ENCODE measurements around the gene ATRNL1. TPM values are rescaled to one million over a fixed set of nuclear protein-coding genes. Genes with fewer than 3 reads are reported as not detected.
A peak's percentile ranks its signal among the peaks of the same experiment; 100 is the strongest.

Gene ATRNL1
- total RNA-seq, 1 experiment from 2014 or later: not detected

- no peak overlapping the region for H3K4me3 Mint-ChIP-seq (ENCODE audit: unreplicated experiment)
- TF ChIP-seq, protein P1, sequence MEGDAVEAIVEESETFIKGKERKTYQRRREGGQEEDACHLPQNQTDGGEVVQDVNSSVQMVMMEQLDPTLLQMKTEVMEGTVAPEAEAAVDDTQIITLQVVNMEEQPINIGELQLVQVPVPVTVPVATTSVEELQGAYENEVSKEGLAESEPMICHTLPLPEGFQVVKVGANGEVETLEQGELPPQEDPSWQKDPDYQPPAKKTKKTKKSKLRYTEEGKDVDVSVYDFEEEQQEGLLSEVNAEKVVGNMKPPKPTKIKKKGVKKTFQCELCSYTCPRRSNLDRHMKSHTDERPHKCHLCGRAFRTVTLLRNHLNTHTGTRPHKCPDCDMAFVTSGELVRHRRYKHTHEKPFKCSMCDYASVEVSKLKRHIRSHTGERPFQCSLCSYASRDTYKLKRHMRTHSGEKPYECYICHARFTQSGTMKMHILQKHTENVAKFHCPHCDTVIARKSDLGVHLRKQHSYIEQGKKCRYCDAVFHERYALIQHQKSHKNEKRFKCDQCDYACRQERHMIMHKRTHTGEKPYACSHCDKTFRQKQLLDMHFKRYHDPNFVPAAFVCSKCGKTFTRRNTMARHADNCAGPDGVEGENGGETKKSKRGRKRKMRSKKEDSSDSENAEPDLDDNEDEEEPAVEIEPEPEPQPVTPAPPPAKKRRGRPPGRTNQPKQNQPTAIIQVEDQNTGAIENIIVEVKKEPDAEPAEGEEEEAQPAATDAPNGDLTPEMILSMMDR (IDR thresholded peaks at IDR 0.05; ENCODE audit: insufficient read depth in 1 of 2, low read depth in 1 of 2, low read length in 1 of 2, severe bottlenecking in 1 of 2, unreplicated experiment in 1 of 2): no peak
- intact Hi-C loops (cut with micrococcal nuclease; ENCODE audit: unreplicated experiment): loop anchor here (10.0 kb wide), 1 partner anchor 216 kb away; no protein-coding TSS in a partner anchor
Measured at GRCh38 chr10:115091161-115091560, 2.0 kb upstream of the ATRNL1 start.

DNA sequence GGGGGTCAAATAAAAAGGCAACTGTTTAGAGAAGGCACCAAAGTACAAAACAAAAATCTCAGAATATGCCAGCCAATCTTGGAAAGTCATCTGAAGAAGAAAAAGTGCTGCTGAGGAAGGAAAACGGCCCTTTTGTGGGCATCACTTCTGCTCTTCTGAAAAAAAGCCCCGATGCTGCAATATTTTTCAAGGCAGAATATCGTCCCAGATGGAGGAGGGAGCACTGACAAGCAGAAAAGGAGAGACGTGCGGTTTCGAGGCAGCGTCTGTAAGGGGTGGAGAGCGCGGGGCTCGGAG is 959 bp upstream of the ATRNL1 start:
- Mint-ChIP-seq H3K4me3 (ENCODE audit: unreplicated experiment) (peak overlapping the region; percentile 77), H3K9me3 (ENCODE audit: unreplicated experiment) (peaks cover 6% of the 10 kb centered on the region), H3K27ac (ENCODE audit: unreplicated experiment) (no peak overlapping the region), H3K27me3 (ENCODE audit: insufficient read depth, unreplicated experiment) (peaks cover 46% of the 10 kb centered on the region), H3K4me1 (ENCODE audit: low read depth, unreplicated experiment) (no peaks in the 10 kb centered on the region), H3K36me3 (ENCODE audit: insufficient read depth, unreplicated experiment) (no peaks in the 10 kb centered on the region)
- no peaks in the 10 kb centered on the region for H3K4me1 ChIP-seq
- POLR2A ChIA-PET: no interaction called here
- intact Hi-C loops (cut with micrococcal nuclease; ENCODE audit: unreplicated experiment): loop anchor here (10.0 kb wide), 1 partner anchor 217 kb away; no protein-coding TSS in a partner anchor
- CTCF ChIA-PET: no interaction called here
- peak overlapping the region; percentile 57 for H3K4me3 ChIP-seq (ENCODE audit: low read depth, low read length)
- DNase-seq: peak in 1 of 2 experiments; percentile 2
- TF ChIP-seq, protein P1 (IDR thresholded peaks at IDR 0.05; ENCODE audit: insufficient read depth in 1 of 2, low read depth in 1 of 2, low read length in 1 of 2, severe bottlenecking in 1 of 2, unreplicated experiment in 1 of 2): no peak
- peaks cover 8% of the 10 kb centered on the region for H3K9me3 ChIP-seq
- H3K36me3 ChIP-seq (ENCODE audit: control insufficient read depth, insufficient read depth, low read length): no peaks in the 10 kb centered on the region
- peaks cover 1% of the 10 kb centered on the region for H3K27me3 ChIP-seq (replicated peaks; ENCODE audit: control insufficient read depth, insufficient read depth, low read length)
- BruUV-seq (replicated peaks): no TSS peak

More at GRCh38 chr10:115091161-115091560, 2.0 kb upstream of the ATRNL1 start:
- Mint-ChIP-seq H3K27me3 (ENCODE audit: insufficient read depth, unreplicated experiment) (peaks cover 44% of the 10 kb centered on the region), H3K36me3 (ENCODE audit: insufficient read depth, unreplicated experiment) (no peaks in the 10 kb centered on the region), H3K4me1 (ENCODE audit: low read depth, unreplicated experiment) (no peaks in the 10 kb centered on the region), H3K9me3 (ENCODE audit: unreplicated experiment) (peaks cover 12% of the 10 kb centered on the region), H3K27ac (ENCODE audit: unreplicated experiment) (no peak overlapping the region)
- Histone ChIP-seq H3K4me3 (ENCODE audit: low read depth, low read length) (no peak overlapping the region), H3K27me3 (replicated peaks; ENCODE audit: control insufficient read depth, insufficient read depth, low read length) (peaks cover 1% of the 10 kb centered on the region), H3K4me1 (no peaks in the 10 kb centered on the region), H3K9me3 (peaks cover 11% of the 10 kb centered on the region), H3K36me3 (ENCODE audit: control insufficient read depth, insufficient read depth, low read length) (no peaks in the 10 kb centered on the region)
- ChIA-PET POLR2A (no interaction called here), CTCF (no interaction called here)
- no peak for DNase-seq
- BruUV-seq (replicated peaks): no TSS peak

DNA sequence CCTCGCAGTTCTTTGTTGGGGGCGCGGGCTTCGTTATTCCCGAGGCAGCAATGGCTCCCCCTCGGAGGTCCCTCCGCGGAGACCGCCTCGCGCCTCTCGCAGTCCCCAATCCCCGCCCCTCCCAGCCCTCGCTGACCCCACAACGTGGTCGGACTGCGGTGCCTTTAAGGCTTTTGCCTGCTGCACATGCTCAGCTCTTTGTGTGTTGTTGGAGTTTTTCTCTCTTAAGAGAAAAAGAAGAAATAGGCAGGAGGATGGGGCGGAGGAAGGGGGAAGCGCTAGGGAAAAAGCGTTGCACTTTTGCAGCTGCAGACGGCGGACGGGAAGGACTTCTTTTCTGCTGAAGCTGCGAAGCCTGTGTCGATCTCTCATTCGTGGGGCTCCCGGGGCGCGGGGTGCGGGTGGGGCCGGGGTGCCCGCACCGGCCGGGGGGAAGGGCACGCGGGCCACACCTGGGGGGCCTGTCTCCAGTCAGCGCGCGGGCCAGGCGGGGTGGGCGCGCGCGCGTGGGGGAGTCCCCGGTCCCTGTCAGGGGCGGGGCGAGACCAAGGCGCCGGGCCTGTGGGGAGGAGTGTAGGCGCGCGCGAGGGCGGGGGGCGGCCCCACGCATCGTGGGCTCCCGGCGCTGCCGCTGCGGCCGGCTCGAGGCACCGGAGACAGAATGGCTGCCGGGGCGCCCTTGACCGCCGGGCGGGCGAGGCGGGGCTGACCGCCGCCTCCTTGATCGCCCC is 445 bp upstream of the ATRNL1 start:
- peak in 1 of 2 experiments; percentile 16 for DNase-seq
- CTCF ChIA-PET: no interaction called here
- POLR2A ChIA-PET: no interaction called here

More for the DNA sequence above, 445 bp upstream of the ATRNL1 start:
- H3K36me3 ChIP-seq (ENCODE audit: control insufficient read depth, insufficient read depth, low read length): no peaks in the 10 kb centered on the region
- H3K9me3 ChIP-seq: peaks cover 5% of the 10 kb centered on the region; the same call in 1 of the 2 replicates
- intact Hi-C loops (cut with micrococcal nuclease; ENCODE audit: unreplicated experiment): loop anchor here (10.0 kb wide), 1 partner anchor 218 kb away; no protein-coding TSS in a partner anchor
- H3K27me3 ChIP-seq (replicated peaks; ENCODE audit: control insufficient read depth, insufficient read depth, low read length): peaks cover 1% of the 10 kb centered on the region
- Mint-ChIP-seq H3K36me3 (ENCODE audit: insufficient read depth, unreplicated experiment) (no peaks in the 10 kb centered on the region), H3K4me1 (ENCODE audit: low read depth, unreplicated experiment) (no peaks in the 10 kb centered on the region), H3K4me3 (ENCODE audit: unreplicated experiment) (peak overlapping the region; percentile 77), H3K27ac (ENCODE audit: unreplicated experiment) (no peak overlapping the region), H3K27me3 (ENCODE audit: insufficient read depth, unreplicated experiment) (peaks cover 46% of the 10 kb centered on the region), H3K9me3 (ENCODE audit: unreplicated experiment) (peaks cover under 1% of the 10 kb centered on the region)
- no peaks in the 10 kb centered on the region for H3K4me1 ChIP-seq
- peak overlapping the region; percentile 57 for H3K4me3 ChIP-seq (ENCODE audit: low read depth, low read length)
- TF ChIP-seq, protein P1 (IDR thresholded peaks at IDR 0.05; ENCODE audit: insufficient read depth in 1 of 2, low read depth in 1 of 2, low read length in 1 of 2, severe bottlenecking in 1 of 2, unreplicated experiment in 1 of 2): no peak
- BruUV-seq (replicated peaks): no TSS peak

Data from Caco-2 (cell line).